A549 (cell line): ENCODE data around the gene TP53I3. TPM values are rescaled to one million over a fixed set of nuclear protein-coding genes. Genes with fewer than 3 reads are reported as not detected.

ENCODE experiments used
- ATAC-seq, 2 experiments: fragments of 200-7000 bp in 1 of 2; fragments of >200 bp in 1 of 2; cut with Nextera tagmentation in 1 of 2; cut with Tn5 transposase in 1 of 2; 3 replicates each; pipeline versions ENCODE4 v1.8.0 to v1.9.1; 2018 to 2020; ENCODE audit warnings: mild to moderate bottlenecking in 1 of 2, moderate library complexity in 1 of 2
- CTCF ChIA-PET: fragments of 300-600 bp; sonication (Branson Sonifier 250); formaldehyde crosslinking; extraction: SDS; loops from one replicate; lab custom pipeline; 2021; ENCODE audit warnings: antibody characterized with exemption, inconsistent platforms; lab: Yijun Ruan, JAX
- POLR2A ChIA-PET: fragments of 350-600 bp; formaldehyde crosslinking; extraction: SDS; loops from one replicate; lab custom pipeline; 2021; ENCODE audit warnings: antibody characterized with exemption, inconsistent platforms; lab: Yijun Ruan, JAX
- DNase-seq, 2 experiments: peaks; one replicate each; pipeline versions ENCODE4 v3.0.0 to v3.0.0-alpha.2; 2011 to 2016; ENCODE audit warnings: low read depth in 1 of 2, low spot score in 1 of 2
- FAIRE-seq: peaks from 2 replicates; lab custom pipeline; 2011; peaks lifted over from hg19 to GRCh38; lab: Jason Lieb, UNC
- H3K27ac ChIP-seq, 2 experiments: fragments of >200 bp; sonication (Bioruptor Twin); formaldehyde crosslinking; 3 replicates each; pipeline ENCODE4 v1.5.1; 2016 to 2017
- H3K4me1 ChIP-seq: fragments of >200 bp; sonication (Bioruptor Twin); formaldehyde crosslinking; 3 replicates; pipeline ENCODE4 v1.6.1; 2016
- H3K4me2 ChIP-seq: fragments of >200 bp; sonication (Bioruptor Twin); formaldehyde crosslinking; 3 replicates; pipeline ENCODE4 v1.6.1; 2016
- H3K4me3 ChIP-seq: fragments of >200 bp; sonication (Bioruptor Twin); formaldehyde crosslinking; 3 replicates; pipeline ENCODE4 v1.5.1; 2016
- H3K9me3 ChIP-seq: fragments of >200 bp; sonication (Bioruptor Twin); formaldehyde crosslinking; 3 replicates; pipeline ENCODE4 v1.6.1; 2016
- EP300 ChIP-seq, 2 experiments: fragments of >200 bp; sonication (Bioruptor Twin); formaldehyde crosslinking; IDR thresholded peaks; 2 replicates in 1 of 2; 3 replicates in 1 of 2; pipeline ENCODE4 v1.6.1; 2016 to 2017
- ESRRA ChIP-seq: fragments of 150-350 bp; IDR thresholded peaks from 2 replicates; pipeline ENCODE4 v1.6.1; 2014; ENCODE audit warnings: mild to moderate bottlenecking, low read length, borderline replicate concordance
- FOXS1 ChIP-seq: fragments of 250-450 bp; sonication (Bioruptor Pico); IDR thresholded peaks from 2 replicates; pipeline ENCODE4 v1.5.0; 2020; ENCODE audit warnings: mild to moderate bottlenecking, moderate library complexity
- GATA3 ChIP-seq: IDR thresholded peaks from 2 replicates; pipeline ENCODE4 v1.6.1; 2012; ENCODE audit warnings: borderline replicate concordance
- HEYL ChIP-seq: fragments of 250-450 bp; sonication (Bioruptor Pico); IDR thresholded peaks from 2 replicates; pipeline ENCODE4 v1.8.0; 2021; ENCODE audit warnings: mild to moderate bottlenecking, moderate library complexity
- HOXA7 ChIP-seq: fragments of 250-450 bp; sonication (Bioruptor Pico); IDR thresholded peaks from 2 replicates; pipeline ENCODE4 v1.5.0; 2020; ENCODE audit warnings: mild to moderate bottlenecking, moderate library complexity
- HOXB13 ChIP-seq: fragments of 250-450 bp; sonication (Bioruptor Pico); IDR thresholded peaks from 2 replicates; pipeline ENCODE4 v1.5.0; 2020; ENCODE audit warnings: low read depth, mild to moderate bottlenecking, moderate library complexity
- JUN ChIP-seq, 2 experiments: fragments of >200 bp; sonication (Bioruptor Twin); formaldehyde crosslinking; IDR thresholded peaks; 2 replicates in 1 of 2; 3 replicates in 1 of 2; pipeline ENCODE4 v1.6.1; 2016 to 2017
- MAFK ChIP-seq: fragments of 450-650 bp; IDR thresholded peaks from 2 replicates; pipeline ENCODE4 v1.6.1; 2014; ENCODE audit not compliant: partially characterized antibody
- MAX ChIP-seq: IDR thresholded peaks from 2 replicates; pipeline ENCODE4 v1.6.1; 2012
- MAZ ChIP-seq: fragments of 150-350 bp; IDR thresholded peaks from 2 replicates; pipeline ENCODE4 v1.6.1; 2014; ENCODE audit warnings: antibody characterized with exemption, low read depth, low read length, borderline replicate concordance
- NFE2L2 ChIP-seq: fragments of 150-350 bp; conservative IDR thresholded peaks from 2 replicates; pipeline ENCODE4 v1.6.1; 2014; ENCODE audit warnings: low read length
- PHF8 ChIP-seq: fragments of 200-600 bp; sonication (generic); IDR thresholded peaks from 2 replicates; pipeline ENCODE4 v1.6.1; 2016; ENCODE audit warnings: low read depth, mild to moderate bottlenecking, antibody characterized with exemption, moderate library complexity, borderline replicate concordance
- REST ChIP-seq: fragments of 200-600 bp; sonication (generic); IDR thresholded peaks from 2 replicates; pipeline ENCODE4 v1.6.1; 2016; ENCODE audit warnings: antibody characterized with exemption, mild to moderate bottlenecking, moderate library complexity
- RFX5 ChIP-seq: fragments of 450-650 bp; IDR thresholded peaks from 2 replicates; pipeline ENCODE4 v1.7.1; 2014; ENCODE audit warnings: antibody characterized with exemption, mild to moderate bottlenecking, moderate library complexity
- SMC3 ChIP-seq: fragments of >200 bp; sonication (Bioruptor Twin); formaldehyde crosslinking; IDR thresholded peaks from 3 replicates; pipeline ENCODE4 v1.6.1; 2018; ENCODE audit warnings: inconsistent platforms
- SREBF2 ChIP-seq: fragments of 450-650 bp; IDR thresholded peaks from 2 replicates; pipeline ENCODE4 v1.6.1; 2014; ENCODE audit warnings: mild to moderate bottlenecking, moderate library complexity
- TP53 ChIP-seq: fragments of 250-450 bp; sonication (Bioruptor Pico); IDR thresholded peaks from 2 replicates; pipeline ENCODE4 v1.5.0; 2021; ENCODE audit warnings: mild to moderate bottlenecking, moderate library complexity
- ZNF302 ChIP-seq: fragments of 250-450 bp; sonication (Bioruptor Pico); IDR thresholded peaks from 2 replicates; pipeline ENCODE4 v1.9.0; 2021; ENCODE audit warnings: inconsistent platforms, mild to moderate bottlenecking, moderate library complexity
- WGBS: methylation state at CpG from one replicate; pipeline ENCODE4 v1.1.6; 2017; ENCODE audit errors: missing lambda C conversion rate; 5-methylcytosine and 5-hydroxymethylcytosine counted together
- polyA plus RNA-seq, 4 experiments: library from polyadenylated mRNA; depleted of rRNA in 3 of 4; stranded (reverse); fragments of >200 nt; fragmentation: RNase III in 1 of 4; extraction: RNeasy Plus Mini Kit Qiagen cat#74134 plus additional on column Dnase treatment in 1 of 4; gene quantifications; 2 replicates in 3 of 4; 3 replicates in 1 of 4; pipeline ENCODE4 v1.2.3, GENCODE V29; 2011 to 2017
- TF ChIP-seq, protein P1 (sequence below): fragments of 250-450 bp; sonication (Bioruptor Pico); IDR thresholded peaks from 2 replicates; pipeline ENCODE4 v1.5.0; 2020; ENCODE audit warnings: low read depth, mild to moderate bottlenecking, moderate library complexity

Gene TP53I3
- polyA plus RNA-seq, 2 of the 4 experiments (the other 2 are of a cell fraction), result 93.7 to 173 TPM

DNA sequence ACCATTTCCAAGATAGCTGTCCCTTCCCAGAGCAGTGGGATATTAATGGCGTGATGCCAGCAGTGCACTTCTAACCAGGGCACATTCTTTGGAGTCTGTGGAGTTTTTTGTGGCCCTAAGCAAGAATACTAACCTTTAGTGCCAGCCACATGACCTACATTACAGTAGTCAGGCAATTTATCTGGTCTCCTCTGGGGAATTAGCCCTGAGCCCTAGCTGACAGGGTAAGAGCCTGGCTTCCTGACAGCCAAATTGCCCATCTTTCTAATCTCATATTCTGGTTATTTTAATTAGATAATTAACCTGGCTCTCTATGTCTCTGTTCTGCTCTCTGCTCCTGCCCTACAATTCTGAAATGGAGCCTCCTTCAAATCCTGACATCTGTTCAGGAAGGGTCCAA, 33.3 kb upstream of the TP53I3 start:
- Histone ChIP-seq H3K9me3 (no peaks in the 10 kb centered on the region), H3K27ac (no peak overlapping the region), H3K4me1 (peaks cover 16% of the 10 kb centered on the region; the same call in 2 of the 3 replicates), H3K4me3 (no peak overlapping the region), H3K4me2 (no peak overlapping the region)
- no peak for TF ChIP-seq SMC3
- no peak for DNase-seq
- WGBS, result 48% methylated on average over 1 of the region's 1 CpG
- no peak for ATAC-seq
- FAIRE-seq, result no peak
- POLR2A ChIA-PET, result interaction anchor here (2.2 kb wide), 1 partner anchor 34 kb away, joined by 13 read pairs; the partner anchor contains the start of gene TP53I3
- CTCF ChIA-PET, result interaction anchor here (0.6 to 8.3 kb wide), 3 partner anchors 12 to 1669 kb away, joined by 3 to 75 read pairs (median 3); partner anchors contain the start of gene TP53I3

- DNase-seq (peak in 1 of 2 experiments; percentile 35), ATAC-seq (peak in 1 of 2 experiments; percentile 19; a peak in 1 of 6 replicates), FAIRE-seq (no peak)
- Histone ChIP-seq H3K4me2 (no peak overlapping the region), H3K9me3 (no peaks in the 10 kb centered on the region), H3K27ac (peak overlapping the region in 1 of 2 experiments; percentile 8; a peak in 1 of 6 replicates), H3K4me1 (peaks cover 38% of the 10 kb centered on the region), H3K4me3 (no peak overlapping the region)
- TF ChIP-seq TP53 (CRISPR knock-in tag) (no peak), ESRRA (no peak), MAX (no peak), FOXS1 (CRISPR knock-in tag) (no peak), RFX5 (no peak), MAZ (no peak), JUN (IDR thresholded peaks at IDR 0.05) (no peak)
- 36% methylated on average over 2 of the region's 2 CpGs for WGBS
- POLR2A ChIA-PET, result interaction anchor here (1.0 kb wide), 1 partner anchor 31 kb away, joined by 4 read pairs; no protein-coding TSS in a partner anchor
- CTCF ChIA-PET, result interaction anchor here (1.2 kb wide), 1 partner anchor 31 kb away, joined by 3 read pairs; the partner anchor contains the start of gene TP53I3
These were observed 30.4 kb upstream of the TP53I3 start for GRCh38 chr2:24115057-24115456.

GRCh38 chr2:24111407-24111901, 26.8 kb upstream of the TP53I3 start:
- DNase-seq, result peak; percentile 48 to 85
- POLR2A ChIA-PET, result interaction anchor here (0.6 to 2.8 kb wide), 5 partner anchors 10 to 35 kb away, joined by 3 to 37 read pairs (median 4); partner anchors contain the start of genes PFN4, SF3B6 and TP53I3

More at GRCh38 chr2:24111407-24111901, 26.8 kb upstream of the TP53I3 start:
- ATAC-seq, result peak; percentile 91 to 93
- Histone ChIP-seq H3K4me2 (peak overlapping the region; percentile 53), H3K4me1 (peaks cover 34% of the 10 kb centered on the region), H3K9me3 (0 out of 3 replicates have a peak, but pooled peaks cover 6% of the 10 kb centered on the region), H3K4me3 (no peak overlapping the region)
- CTCF ChIA-PET, result interaction anchor here (1.0 to 3.7 kb wide), 9 partner anchors 8 to 116 kb away, joined by 3 to 34 read pairs (median 6); partner anchors contain the start of genes FAM228B and TP53I3
- WGBS, result 6% methylated on average over 2 of the region's 2 CpGs
- TF ChIP-seq PHF8 (no peak), SREBF2 (no peak), EP300 (IDR thresholded peaks at IDR 0.05) (peak in 1 of 2 experiments; percentile 27; a peak in 1 of 5 replicates), HOXB13 (CRISPR knock-in tag) (peak; percentile 44; the same call in 1 of the 2 replicates), MAX (peak; percentile 38; the same call in 1 of the 2 replicates), REST (no peak), HEYL (no peak), NFE2L2 (peak; percentile 74), HOXA7 (CRISPR knock-in tag) (peak; percentile 30; the same call in 1 of the 2 replicates), MAZ (no peak), GATA3 (peak; percentile 25; the same call in 1 of the 2 replicates), MAFK (peak; percentile 96), TP53 (CRISPR knock-in tag) (no peak), ZNF302 (no peak)
- TF ChIP-seq, protein P1, sequence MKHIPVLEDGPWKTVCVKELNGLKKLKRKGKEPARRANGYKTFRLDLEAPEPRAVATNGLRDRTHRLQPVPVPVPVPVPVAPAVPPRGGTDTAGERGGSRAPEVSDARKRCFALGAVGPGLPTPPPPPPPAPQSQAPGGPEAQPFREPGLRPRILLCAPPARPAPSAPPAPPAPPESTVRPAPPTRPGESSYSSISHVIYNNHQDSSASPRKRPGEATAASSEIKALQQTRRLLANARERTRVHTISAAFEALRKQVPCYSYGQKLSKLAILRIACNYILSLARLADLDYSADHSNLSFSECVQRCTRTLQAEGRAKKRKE (CRISPR knock-in tag), result peak; percentile 18; the same call in 1 of the 2 replicates
- TF ChIP-seq, all 56 proteins: peak for 8
- no peak for FAIRE-seq
- H3K27ac ChIP-seq, result peak overlapping the region; percentile 69 to 85
